22Rv1 (cell line): Measurements from ENCODE around the gene TRAT1.

Source experiments
- ZFX ChIP-seq: fragments of 450-650 bp; IDR thresholded peaks from 2 replicates; pipeline ENCODE4 v1.6.1; 2017; ENCODE audit warnings: antibody characterized with exemption, borderline replicate concordance
- TF ChIP-seq, protein P1 (sequence below): fragments of 450-650 bp; IDR thresholded peaks from 2 replicates; pipeline ENCODE4 v1.5.1; 2017; ENCODE audit warnings: mild to moderate bottlenecking

DNA sequence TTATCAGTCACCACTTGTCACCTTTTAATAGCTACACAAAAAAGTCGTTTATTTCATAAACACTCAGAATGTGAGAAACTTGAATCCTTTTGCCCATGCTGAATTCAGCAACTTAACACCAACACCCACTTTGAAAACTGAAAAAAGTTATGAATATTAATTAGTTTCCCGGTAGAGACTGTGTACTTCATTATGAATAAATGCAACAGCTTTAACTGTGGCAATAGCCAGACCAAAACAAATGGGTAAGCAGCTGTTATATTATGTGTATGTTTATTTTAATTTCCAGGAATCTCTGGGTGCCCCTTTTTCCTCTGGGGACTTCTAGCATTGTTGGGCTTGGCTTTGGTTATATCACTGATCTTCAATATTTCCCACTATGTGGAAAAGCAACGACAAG lies 7.8 kb downstream of the TRAT1 start:
- TF ChIP-seq, protein P1, sequence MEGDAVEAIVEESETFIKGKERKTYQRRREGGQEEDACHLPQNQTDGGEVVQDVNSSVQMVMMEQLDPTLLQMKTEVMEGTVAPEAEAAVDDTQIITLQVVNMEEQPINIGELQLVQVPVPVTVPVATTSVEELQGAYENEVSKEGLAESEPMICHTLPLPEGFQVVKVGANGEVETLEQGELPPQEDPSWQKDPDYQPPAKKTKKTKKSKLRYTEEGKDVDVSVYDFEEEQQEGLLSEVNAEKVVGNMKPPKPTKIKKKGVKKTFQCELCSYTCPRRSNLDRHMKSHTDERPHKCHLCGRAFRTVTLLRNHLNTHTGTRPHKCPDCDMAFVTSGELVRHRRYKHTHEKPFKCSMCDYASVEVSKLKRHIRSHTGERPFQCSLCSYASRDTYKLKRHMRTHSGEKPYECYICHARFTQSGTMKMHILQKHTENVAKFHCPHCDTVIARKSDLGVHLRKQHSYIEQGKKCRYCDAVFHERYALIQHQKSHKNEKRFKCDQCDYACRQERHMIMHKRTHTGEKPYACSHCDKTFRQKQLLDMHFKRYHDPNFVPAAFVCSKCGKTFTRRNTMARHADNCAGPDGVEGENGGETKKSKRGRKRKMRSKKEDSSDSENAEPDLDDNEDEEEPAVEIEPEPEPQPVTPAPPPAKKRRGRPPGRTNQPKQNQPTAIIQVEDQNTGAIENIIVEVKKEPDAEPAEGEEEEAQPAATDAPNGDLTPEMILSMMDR, result no peak
- TF ChIP-seq ZFX, result no peak
